ENCODE results near the gene GYPC.

GYPC gene

GRCh38 chr2:126696644-126697520 is 40.9 kb downstream of the GYPC start:
- no peak for ATAC-seq
- TF ChIP-seq OSR1 (CRISPR knock-in tag; IDR thresholded peaks at IDR 0.05) (no peak), SNAI2 (CRISPR knock-in tag; IDR thresholded peaks at IDR 0.05) (no peak), ISL1 (CRISPR knock-in tag; IDR thresholded peaks at IDR 0.05) (no peak), TOX (CRISPR knock-in tag; IDR thresholded peaks at IDR 0.05; ENCODE audit: borderline replicate concordance) (no peak), RARB (CRISPR knock-in tag; IDR thresholded peaks at IDR 0.05) (no peak), CREB5 (CRISPR knock-in tag; IDR thresholded peaks at IDR 0.05; ENCODE audit: low read depth) (no peak), ZNF70 (CRISPR knock-in tag; IDR thresholded peaks at IDR 0.05) (no peak), CSRNP3 (CRISPR knock-in tag; IDR thresholded peaks at IDR 0.05) (no peak), PATZ1 (CRISPR knock-in tag; IDR thresholded peaks at IDR 0.05; ENCODE audit: borderline replicate concordance) (no peak), GLIS3 (CRISPR knock-in tag; IDR thresholded peaks at IDR 0.05) (no peak), CSDC2 (CRISPR knock-in tag; IDR thresholded peaks at IDR 0.05) (no peak), BACH2 (CRISPR knock-in tag; IDR thresholded peaks at IDR 0.05; ENCODE audit: borderline replicate concordance) (no peak), TSHZ2 (CRISPR knock-in tag; IDR thresholded peaks at IDR 0.05) (no peak), ESRRG (CRISPR knock-in tag; IDR thresholded peaks at IDR 0.05) (no peak), ZFP30 (CRISPR knock-in tag; IDR thresholded peaks at IDR 0.05) (no peak)

- no peak for ATAC-seq
- no peak for TF ChIP-seq TSHZ2 (CRISPR knock-in tag; IDR thresholded peaks at IDR 0.05)
- no peak for TF ChIP-seq OSR1 (CRISPR knock-in tag; IDR thresholded peaks at IDR 0.05)
- TF ChIP-seq TOX (CRISPR knock-in tag; IDR thresholded peaks at IDR 0.05; ENCODE audit: borderline replicate concordance) = no peak
- TF ChIP-seq CREB5 (CRISPR knock-in tag; IDR thresholded peaks at IDR 0.05; ENCODE audit: low read depth) = no peak
- TF ChIP-seq ESRRG (CRISPR knock-in tag; IDR thresholded peaks at IDR 0.05) = no peak
- no peak for TF ChIP-seq ZNF565 (CRISPR knock-in tag; conservative IDR thresholded peaks at IDR 0.05; ENCODE audit: low read depth)
- TF ChIP-seq ZC3H10 (CRISPR knock-in tag; IDR thresholded peaks at IDR 0.05) = no peak
- no peak for TF ChIP-seq ISL1 (CRISPR knock-in tag; IDR thresholded peaks at IDR 0.05)
- TF ChIP-seq TCF4 (CRISPR knock-in tag; IDR thresholded peaks at IDR 0.05; ENCODE audit: borderline replicate concordance) = no peak
- no peak for TF ChIP-seq ZNF8 (CRISPR knock-in tag; IDR thresholded peaks at IDR 0.05)
- TF ChIP-seq CSDC2 (CRISPR knock-in tag; IDR thresholded peaks at IDR 0.05) = no peak
- TF ChIP-seq ZFP30 (CRISPR knock-in tag; IDR thresholded peaks at IDR 0.05) = no peak
- no peak for TF ChIP-seq SNAI2 (CRISPR knock-in tag; IDR thresholded peaks at IDR 0.05)
- no peak for TF ChIP-seq CSRNP3 (CRISPR knock-in tag; IDR thresholded peaks at IDR 0.05)
- TF ChIP-seq ZFP3 (CRISPR knock-in tag; IDR thresholded peaks at IDR 0.05) = no peak
- TF ChIP-seq GLIS3 (CRISPR knock-in tag; IDR thresholded peaks at IDR 0.05) = no peak
- TF ChIP-seq POU6F1 (CRISPR knock-in tag; IDR thresholded peaks at IDR 0.05; ENCODE audit: borderline replicate concordance, low read depth) = no peak
- no peak for TF ChIP-seq RARB (CRISPR knock-in tag; IDR thresholded peaks at IDR 0.05)
- no peak for TF ChIP-seq ARNTL (CRISPR knock-in tag; IDR thresholded peaks at IDR 0.05; ENCODE audit: borderline replicate concordance, low read depth)
These were observed 42.4 kb downstream of the GYPC start for GRCh38 chr2:126698376-126698775.

Data from SK-N-SH treated with all-trans-retinoic acid at 6 μM for 48 hours (cell line).